ENCODE measurements around the gene SAT2.

DNA sequence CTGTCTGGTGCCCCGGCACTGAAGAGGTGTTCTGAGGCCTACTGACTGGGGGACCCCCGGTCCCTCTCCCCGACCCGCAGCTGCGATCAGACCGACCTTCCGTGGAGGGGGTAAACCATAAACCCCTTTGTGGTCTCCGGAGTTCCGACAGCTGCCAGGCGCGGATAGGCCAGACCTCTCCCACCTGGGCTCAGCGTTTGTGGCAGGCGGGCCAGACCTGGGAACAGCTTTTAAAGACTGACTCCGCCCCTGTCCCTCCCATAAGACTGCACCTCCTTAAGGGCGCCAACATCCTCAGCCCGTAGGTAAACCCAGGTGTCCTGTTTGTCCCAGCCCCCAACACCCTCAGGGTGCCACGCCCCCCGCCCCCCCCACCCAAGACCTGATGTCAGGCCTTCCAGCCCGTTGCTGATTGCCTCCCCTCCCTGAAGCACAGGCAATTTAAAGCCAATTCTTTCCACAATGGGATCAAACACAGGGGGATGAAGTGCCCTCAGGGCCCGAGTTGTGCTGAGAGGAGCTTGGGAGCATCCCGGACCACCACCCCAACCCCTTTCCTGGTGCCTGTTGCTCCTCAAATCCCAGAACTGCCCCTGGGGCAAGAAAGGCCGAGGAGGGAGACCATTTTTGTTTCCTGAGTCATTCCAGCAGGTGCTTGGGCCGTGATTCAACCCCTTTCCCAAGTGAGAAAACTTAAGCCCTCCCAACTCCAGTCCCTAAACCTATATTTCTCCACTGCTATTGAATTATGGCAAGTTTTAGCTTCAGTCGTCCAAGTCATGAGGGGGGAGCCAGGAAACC lies 37.5 kb downstream of the SAT2 start, which contains the start of gene SOX15:
- TF ChIP-seq, protein P1, sequence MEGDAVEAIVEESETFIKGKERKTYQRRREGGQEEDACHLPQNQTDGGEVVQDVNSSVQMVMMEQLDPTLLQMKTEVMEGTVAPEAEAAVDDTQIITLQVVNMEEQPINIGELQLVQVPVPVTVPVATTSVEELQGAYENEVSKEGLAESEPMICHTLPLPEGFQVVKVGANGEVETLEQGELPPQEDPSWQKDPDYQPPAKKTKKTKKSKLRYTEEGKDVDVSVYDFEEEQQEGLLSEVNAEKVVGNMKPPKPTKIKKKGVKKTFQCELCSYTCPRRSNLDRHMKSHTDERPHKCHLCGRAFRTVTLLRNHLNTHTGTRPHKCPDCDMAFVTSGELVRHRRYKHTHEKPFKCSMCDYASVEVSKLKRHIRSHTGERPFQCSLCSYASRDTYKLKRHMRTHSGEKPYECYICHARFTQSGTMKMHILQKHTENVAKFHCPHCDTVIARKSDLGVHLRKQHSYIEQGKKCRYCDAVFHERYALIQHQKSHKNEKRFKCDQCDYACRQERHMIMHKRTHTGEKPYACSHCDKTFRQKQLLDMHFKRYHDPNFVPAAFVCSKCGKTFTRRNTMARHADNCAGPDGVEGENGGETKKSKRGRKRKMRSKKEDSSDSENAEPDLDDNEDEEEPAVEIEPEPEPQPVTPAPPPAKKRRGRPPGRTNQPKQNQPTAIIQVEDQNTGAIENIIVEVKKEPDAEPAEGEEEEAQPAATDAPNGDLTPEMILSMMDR (IDR thresholded peaks at IDR 0.05) = no peak
- no peak for TF ChIP-seq EP300 (IDR thresholded peaks at IDR 0.05)
- TF ChIP-seq POLR2A (IDR thresholded peaks at IDR 0.05) = no peak
